Esophagus squamous epithelium (tissue), 4 donors: ENCODE data around the gene LIX1L.

Experiments
- CTCF ChIP-seq, 6 experiments: fragments of 450-650 bp in 4 of 6; fragments of 200-600 bp in 2 of 6; sonication (generic) in 2 of 6; IDR thresholded peaks; one replicate each; pipeline ENCODE4 v1.5.1; 2016 to 2019; ENCODE audit warnings: antibody characterized with exemption in 6 of 6, mild to moderate bottlenecking in 4 of 6, moderate library complexity in 4 of 6
- POLR2A ChIP-seq, 4 donors: fragments of 450-650 bp; IDR thresholded peaks; one replicate each; pipeline ENCODE4 v1.6.1; 2017; ENCODE audit warnings: antibody characterized with exemption in 4 of 4, mild to moderate bottlenecking in 4 of 4, moderate library complexity in 3 of 4

GRCh38 chr1:145906954-145907753, 50.7 kb downstream of the LIX1L start:
- no peak for TF ChIP-seq CTCF (IDR thresholded peaks at IDR 0.05)
- TF ChIP-seq POLR2A (IDR thresholded peaks at IDR 0.05) = no peak
